ENCODE results near the gene MLYCD.

MLYCD gene

DNA sequence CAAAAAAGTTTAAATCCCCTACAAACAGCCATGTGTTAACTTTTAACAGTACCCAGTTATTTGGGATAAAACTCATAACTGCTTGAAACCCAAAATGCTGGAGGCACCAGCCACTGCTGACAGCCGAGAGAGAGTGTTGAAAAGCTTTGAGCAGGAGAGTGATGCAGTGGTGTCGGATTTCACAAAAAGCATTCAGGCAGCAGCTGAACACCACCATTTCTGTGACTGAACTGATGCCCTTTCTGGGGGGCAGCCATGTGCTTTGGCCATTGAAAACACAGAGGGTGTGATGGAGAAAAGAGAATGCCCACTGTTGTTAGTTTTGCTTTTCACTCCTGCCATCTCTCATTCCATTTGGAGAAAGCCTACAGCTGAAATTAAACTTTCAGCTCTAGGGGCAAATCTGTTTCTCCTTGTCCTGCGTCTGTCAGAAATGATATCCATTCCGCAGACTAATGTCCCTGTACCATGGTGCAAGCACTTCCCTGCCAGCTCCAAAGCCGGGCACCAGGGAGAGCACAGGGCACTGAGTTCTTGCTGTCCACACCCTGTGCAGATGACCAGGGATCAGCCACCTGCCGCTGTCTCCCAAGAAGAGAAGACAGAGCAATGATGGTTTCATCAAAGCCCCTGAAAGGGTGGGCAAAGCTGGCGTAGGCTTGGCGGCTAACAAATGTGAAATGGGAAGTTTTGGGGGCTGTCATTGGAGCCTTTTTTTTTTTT is 16.6 kb upstream of the MLYCD start:
- Histone ChIP-seq H3K4me1 (ENCODE audit: low read depth, poor library complexity, severe bottlenecking) (no peaks in the 10 kb centered on the region), H3K4me2 (no peak overlapping the region), H2AFZ (ENCODE audit: low read depth) (no peak overlapping the region), H4K20me1 (ENCODE audit: insufficient read depth) (no peaks in the 10 kb centered on the region), H3K27ac (no peak overlapping the region), H3K36me3 (ENCODE audit: insufficient read depth) (no peaks in the 10 kb centered on the region), H3K79me2 (ENCODE audit: insufficient read depth, low read depth) (no peaks in the 10 kb centered on the region), H3K27me3 (ENCODE audit: insufficient read depth, low read depth) (no peaks in the 10 kb centered on the region), H3K9ac (no peak overlapping the region), H3K4me3 (IDR thresholded peaks at IDR 0.05; ENCODE audit: insufficient read depth, low read depth, low read length) (no peak overlapping the region)
- TF ChIP-seq, protein P1, sequence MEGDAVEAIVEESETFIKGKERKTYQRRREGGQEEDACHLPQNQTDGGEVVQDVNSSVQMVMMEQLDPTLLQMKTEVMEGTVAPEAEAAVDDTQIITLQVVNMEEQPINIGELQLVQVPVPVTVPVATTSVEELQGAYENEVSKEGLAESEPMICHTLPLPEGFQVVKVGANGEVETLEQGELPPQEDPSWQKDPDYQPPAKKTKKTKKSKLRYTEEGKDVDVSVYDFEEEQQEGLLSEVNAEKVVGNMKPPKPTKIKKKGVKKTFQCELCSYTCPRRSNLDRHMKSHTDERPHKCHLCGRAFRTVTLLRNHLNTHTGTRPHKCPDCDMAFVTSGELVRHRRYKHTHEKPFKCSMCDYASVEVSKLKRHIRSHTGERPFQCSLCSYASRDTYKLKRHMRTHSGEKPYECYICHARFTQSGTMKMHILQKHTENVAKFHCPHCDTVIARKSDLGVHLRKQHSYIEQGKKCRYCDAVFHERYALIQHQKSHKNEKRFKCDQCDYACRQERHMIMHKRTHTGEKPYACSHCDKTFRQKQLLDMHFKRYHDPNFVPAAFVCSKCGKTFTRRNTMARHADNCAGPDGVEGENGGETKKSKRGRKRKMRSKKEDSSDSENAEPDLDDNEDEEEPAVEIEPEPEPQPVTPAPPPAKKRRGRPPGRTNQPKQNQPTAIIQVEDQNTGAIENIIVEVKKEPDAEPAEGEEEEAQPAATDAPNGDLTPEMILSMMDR (conservative IDR thresholded peaks at IDR 0.05; ENCODE audit: low read depth, low read length): no peak

DNA sequence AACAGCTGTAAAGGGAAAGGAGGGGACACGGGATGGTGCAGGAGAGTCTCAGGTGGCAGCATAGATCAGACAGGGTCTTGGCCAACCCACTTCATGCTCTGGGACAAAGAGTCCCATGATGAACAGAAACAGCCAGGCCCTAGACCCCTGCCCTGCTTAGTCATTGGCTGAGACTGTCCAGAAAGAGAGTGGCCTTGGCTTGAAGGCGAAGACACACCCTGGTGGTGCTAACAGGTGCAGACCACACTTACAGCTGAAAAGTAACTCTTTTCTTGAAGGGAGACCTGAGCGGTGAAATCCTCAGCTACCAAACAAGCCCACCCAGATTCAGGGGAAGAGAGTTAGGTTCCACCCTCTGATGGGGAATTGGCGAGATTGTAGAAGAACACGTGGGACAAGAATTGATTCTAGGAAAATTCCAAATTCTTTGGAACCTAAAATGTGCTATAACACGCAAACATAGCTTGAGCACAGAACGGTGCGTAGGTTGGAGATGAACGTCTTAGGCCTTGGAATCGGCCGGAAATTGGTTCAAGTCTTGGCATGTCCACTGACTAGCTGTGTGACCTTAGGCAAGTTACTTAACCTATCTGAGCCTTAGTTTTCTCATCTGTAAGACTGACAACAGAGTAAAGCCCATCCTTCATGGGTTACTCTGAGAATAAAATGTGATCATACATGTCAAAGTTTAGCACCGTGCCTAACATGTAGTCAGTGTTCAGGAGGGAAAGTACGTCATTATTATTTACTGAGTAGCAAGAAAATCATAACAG is 12.5 kb upstream of the MLYCD start:
- H2AFZ ChIP-seq (ENCODE audit: low read depth): no peak overlapping the region
- H3K9ac ChIP-seq: no peak overlapping the region
- no peaks in the 10 kb centered on the region for H4K20me1 ChIP-seq (ENCODE audit: insufficient read depth)
- TF ChIP-seq, protein P1 (conservative IDR thresholded peaks at IDR 0.05; ENCODE audit: low read depth, low read length): no peak
- H3K4me1 ChIP-seq (ENCODE audit: low read depth, poor library complexity, severe bottlenecking): no peaks in the 10 kb centered on the region
- H3K4me3 ChIP-seq (IDR thresholded peaks at IDR 0.05; ENCODE audit: insufficient read depth, low read depth, low read length): no peak overlapping the region
- no peaks in the 10 kb centered on the region for H3K36me3 ChIP-seq (ENCODE audit: insufficient read depth)
- H3K4me2 ChIP-seq: no peak overlapping the region
- no peaks in the 10 kb centered on the region for H3K79me2 ChIP-seq (ENCODE audit: insufficient read depth, low read depth)
- no peaks in the 10 kb centered on the region for H3K27me3 ChIP-seq (ENCODE audit: insufficient read depth, low read depth)
- no peak overlapping the region for H3K27ac ChIP-seq

DNA sequence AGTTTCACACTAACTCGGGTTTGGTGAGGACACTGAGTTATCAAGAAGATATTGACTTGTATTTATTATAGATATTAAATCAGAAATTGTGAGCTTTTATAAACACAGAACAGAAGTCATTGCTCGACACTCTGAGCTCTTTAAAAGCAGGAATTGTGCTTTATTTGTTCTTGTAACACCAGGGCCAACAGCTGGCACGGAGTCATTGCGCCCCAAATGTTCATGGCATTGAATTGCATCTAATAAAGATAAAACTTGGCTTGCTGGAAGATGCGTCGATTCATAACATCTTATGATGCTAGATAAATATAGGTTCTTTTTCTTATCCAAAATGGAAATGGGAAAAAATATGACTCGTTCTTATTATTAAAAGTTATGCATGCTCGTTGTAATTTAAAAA is 11.8 kb upstream of the MLYCD start:
- TF ChIP-seq, protein P1 (conservative IDR thresholded peaks at IDR 0.05; ENCODE audit: low read depth, low read length): no peak
- H3K27ac ChIP-seq: no peak overlapping the region
- H3K4me2 ChIP-seq: no peak overlapping the region
- H3K79me2 ChIP-seq (ENCODE audit: insufficient read depth, low read depth): no peaks in the 10 kb centered on the region
- H3K4me3 ChIP-seq (IDR thresholded peaks at IDR 0.05; ENCODE audit: insufficient read depth, low read depth, low read length): no peak overlapping the region
- no peaks in the 10 kb centered on the region for H3K4me1 ChIP-seq (ENCODE audit: low read depth, poor library complexity, severe bottlenecking)
- H3K36me3 ChIP-seq (ENCODE audit: insufficient read depth): no peaks in the 10 kb centered on the region
- H3K9ac ChIP-seq: no peak overlapping the region
- no peaks in the 10 kb centered on the region for H3K27me3 ChIP-seq (ENCODE audit: insufficient read depth, low read depth)
- no peak overlapping the region for H2AFZ ChIP-seq (ENCODE audit: low read depth)
- H4K20me1 ChIP-seq (ENCODE audit: insufficient read depth): no peaks in the 10 kb centered on the region

DNA sequence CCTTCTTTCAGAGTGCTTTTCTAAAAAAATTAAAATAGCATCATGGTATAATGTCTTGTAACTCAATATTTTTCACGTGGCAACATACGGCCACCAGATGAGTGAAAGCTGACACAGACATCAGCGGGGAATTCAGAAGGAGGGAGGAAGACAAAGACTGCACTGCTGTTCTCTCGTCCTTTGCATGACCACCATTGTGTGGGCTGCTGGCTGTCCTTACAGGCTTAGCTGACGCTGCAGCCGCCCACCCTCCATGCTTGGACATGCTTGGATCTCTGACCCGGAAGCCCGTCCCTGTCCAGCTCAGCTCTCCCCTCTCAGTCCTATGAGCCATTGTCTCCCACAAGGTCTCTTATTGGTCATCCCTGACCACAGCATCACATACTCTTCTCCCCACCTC is 11.4 kb upstream of the MLYCD start:
- Histone ChIP-seq H4K20me1 (ENCODE audit: insufficient read depth) (no peaks in the 10 kb centered on the region), H3K4me3 (IDR thresholded peaks at IDR 0.05; ENCODE audit: insufficient read depth, low read depth, low read length) (no peak overlapping the region), H3K36me3 (ENCODE audit: insufficient read depth) (no peaks in the 10 kb centered on the region), H2AFZ (ENCODE audit: low read depth) (no peak overlapping the region), H3K27me3 (ENCODE audit: insufficient read depth, low read depth) (no peaks in the 10 kb centered on the region), H3K4me2 (no peak overlapping the region), H3K27ac (no peak overlapping the region), H3K9ac (no peak overlapping the region), H3K4me1 (ENCODE audit: low read depth, poor library complexity, severe bottlenecking) (no peaks in the 10 kb centered on the region), H3K79me2 (ENCODE audit: insufficient read depth, low read depth) (no peaks in the 10 kb centered on the region)
- TF ChIP-seq, protein P1 (conservative IDR thresholded peaks at IDR 0.05; ENCODE audit: low read depth, low read length): no peak

Data from KMS-11 (cell line).